Thyroid gland (tissue), 4 donors: ENCODE data around the gene S100A12. TPM values are rescaled to one million over a fixed set of nuclear protein-coding genes. Genes with fewer than 3 reads are reported as not detected.
A peak's percentile ranks its signal among the peaks of the same experiment; 100 is the strongest.

Source experiments
- DNase-seq, 2 donors: peaks; one replicate each; pipeline ENCODE4 v3.0.0-alpha.2; 2019
- H3K27ac ChIP-seq, 3 donors: fragments of 200-600 bp; sonication (generic); 1 replicate in 2 of 3; 2 replicates in 1 of 3; pipeline ENCODE4 v1.5.1; 2016 to 2019; ENCODE audit warnings: mild to moderate bottlenecking in 1 of 3, moderate library complexity in 1 of 3
- H3K27me3 ChIP-seq: fragments of 200-600 bp; sonication (generic); one replicate; pipeline ENCODE4 v1.5.1; 2019
- H3K36me3 ChIP-seq, 2 donors: fragments of 200-600 bp; sonication (generic); one replicate each; pipeline ENCODE4 v1.5.1; 2016 to 2019
- H3K4me1 ChIP-seq, 2 donors: fragments of 200-600 bp; sonication (generic); one replicate each; pipeline ENCODE4 v1.5.1; 2017 to 2019
- H3K4me3 ChIP-seq, 3 donors: fragments of 200-600 bp; sonication (generic); replicated peaks in 1 of 3; 1 replicate in 2 of 3; 2 replicates in 1 of 3; pipeline ENCODE4 v1.5.1; 2016; ENCODE audit warnings: mild to moderate bottlenecking in 1 of 3
- H3K9me3 ChIP-seq: fragments of 200-600 bp; sonication (generic); one replicate; pipeline ENCODE4 v1.5.1; 2017
- CTCF ChIP-seq, 6 experiments: fragments of 200-600 bp in 3 of 6; fragments of 450-650 bp in 3 of 6; sonication (generic) in 3 of 6; IDR thresholded peaks; one replicate each; pipeline ENCODE4 v1.5.1; 2016 to 2019; ENCODE audit warnings: antibody characterized with exemption in 6 of 6, mild to moderate bottlenecking in 2 of 6, inconsistent platforms in 1 of 6, moderate library complexity in 1 of 6
- POLR2A ChIP-seq, 2 donors: fragments of 450-650 bp; IDR thresholded peaks; one replicate each; pipeline ENCODE4 v1.6.1; 2017; ENCODE audit warnings: antibody characterized with exemption in 2 of 2, mild to moderate bottlenecking in 2 of 2, moderate library complexity in 1 of 2
- WGBS, 2 donors: methylation state at CpG; one replicate each; pipeline ENCODE4 v1.1.5; 2017; 5-methylcytosine and 5-hydroxymethylcytosine counted together
- intact Hi-C: fragments of 100-400 bp; cut with DNase I; formaldehyde crosslinking; loops from one replicate; pipeline ENCODE4 v1.15.1; 2023
- total RNA-seq, 4 donors: library from RNA; depleted of rRNA; stranded (reverse); fragments of >200 nt; gene quantifications; one replicate each; pipeline ENCODE4 v1.2.3, GENCODE V29; 2016

Gene S100A12
- total RNA-seq, 4 donors from 2014 or later = not detected

GRCh38 chr1:153387001-153387400 is 11.6 kb upstream of the S100A12 start:
- no peaks in the 10 kb centered on the region for H3K4me1 ChIP-seq
- H3K9me3 ChIP-seq = no peaks in the 10 kb centered on the region
- WGBS, 2 donors = 78 to 86% methylated on average over 4 of the region's 4 CpGs
- H3K27me3 ChIP-seq = no peaks in the 10 kb centered on the region
- H3K36me3 ChIP-seq = no peaks in the 10 kb centered on the region
- TF ChIP-seq POLR2A (IDR thresholded peaks at IDR 0.05) (no peak), CTCF (IDR thresholded peaks at IDR 0.05) (no peak)
- no peak overlapping the region for H3K4me3 ChIP-seq
- DNase-seq = no peak
- H3K27ac ChIP-seq = no peak overlapping the region
- intact Hi-C loops = no loop called here

GRCh38 chr1:153386500-153386901 is 11.1 kb upstream of the S100A12 start:
- WGBS, 2 donors = 83 to 87% methylated on average over 5 of the region's 5 CpGs
- intact Hi-C loops = no loop called here
- TF ChIP-seq POLR2A (IDR thresholded peaks at IDR 0.05) = no peak
- Histone ChIP-seq H3K9me3 (no peaks in the 10 kb centered on the region), H3K27me3 (no peaks in the 10 kb centered on the region), H3K4me3 (no peak overlapping the region), H3K36me3 (no peaks in the 10 kb centered on the region), H3K4me1 (no peaks in the 10 kb centered on the region), H3K27ac (no peak overlapping the region)
- DNase-seq = peak in 1 of 2 donors; percentile 19

- intact Hi-C loops = no loop called here
- Histone ChIP-seq H3K4me1 (no peaks in the 10 kb centered on the region), H3K4me3 (no peak overlapping the region), H3K36me3 (no peaks in the 10 kb centered on the region), H3K27ac (no peak overlapping the region), H3K27me3 (no peaks in the 10 kb centered on the region), H3K9me3 (no peaks in the 10 kb centered on the region)
- no peak for DNase-seq
- TF ChIP-seq CTCF (IDR thresholded peaks at IDR 0.05) (no peak), POLR2A (IDR thresholded peaks at IDR 0.05) (no peak)
- WGBS, 2 donors = 74 to 80% methylated on average over 4 of the region's 4 CpGs
These were observed 9.6 kb upstream of the S100A12 start for GRCh38 chr1:153384958-153385580.

- Histone ChIP-seq H3K4me1 (no peaks in the 10 kb centered on the region), H3K27ac (no peak overlapping the region), H3K36me3 (no peaks in the 10 kb centered on the region), H3K9me3 (no peaks in the 10 kb centered on the region), H3K27me3 (no peaks in the 10 kb centered on the region), H3K4me3 (no peak overlapping the region)
- 92 to 94% methylated on average over 22 to 23 of the region's 23 CpGs for WGBS, 2 donors
- no peak for DNase-seq
- intact Hi-C loops = no loop called here
- TF ChIP-seq CTCF (IDR thresholded peaks at IDR 0.05) = no peak
These were observed 5.3 kb upstream of the S100A12 start for GRCh38 chr1:153380711-153381110.

- intact Hi-C loops = no loop called here
- 91 to 93% methylated on average over 10 of the region's 10 CpGs for WGBS, 2 donors
- H3K4me1 ChIP-seq = no peaks in the 10 kb centered on the region
These were observed 4.2 kb upstream of the S100A12 start for GRCh38 chr1:153379591-153379990.

More at GRCh38 chr1:153379591-153379990, 4.2 kb upstream of the S100A12 start:
- TF ChIP-seq POLR2A (IDR thresholded peaks at IDR 0.05) (no peak), CTCF (IDR thresholded peaks at IDR 0.05) (no peak)
- H3K36me3 ChIP-seq = no peaks in the 10 kb centered on the region
- no peaks in the 10 kb centered on the region for H3K9me3 ChIP-seq
- no peak overlapping the region for H3K4me3 ChIP-seq
- no peak overlapping the region for H3K27ac ChIP-seq
- H3K27me3 ChIP-seq = no peaks in the 10 kb centered on the region
- no peak for DNase-seq
